Measurements from ENCODE around the gene DGLUCY. TPM values are rescaled to one million over a fixed set of nuclear protein-coding genes. Genes with fewer than 3 reads are reported as not detected.

Gene DGLUCY
- total RNA-seq, 5 donors from 2014 or later (not counting 1 experiment from before 2014, with no cell fraction given), result 69.8 to 144 (median 99.8) TPM

DNA sequence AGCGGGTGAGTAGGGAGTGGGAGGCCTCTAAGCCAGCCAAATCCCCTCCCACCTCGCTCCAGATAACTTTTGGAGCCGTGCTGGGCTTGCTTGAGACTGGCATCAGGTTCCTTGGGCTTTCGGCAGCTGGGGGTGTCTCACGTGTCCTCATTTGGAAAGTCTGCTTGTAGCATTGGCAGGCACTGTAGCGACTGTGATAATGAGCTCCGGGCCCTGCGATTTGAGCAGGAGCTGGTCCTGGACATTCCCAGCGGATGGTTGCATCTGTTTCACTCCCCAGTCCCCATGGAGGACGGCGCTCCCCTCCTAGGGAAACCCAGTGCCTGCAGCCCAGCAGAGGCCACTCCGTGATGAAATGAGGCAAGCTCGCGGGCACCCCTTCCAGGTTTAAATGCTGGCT lies 49.4 kb downstream of the DGLUCY start:
- ChIA-PET CTCF (no interaction called here), POLR2A (no interaction called here)
- Histone ChIP-seq H3K27me3 (replicated peaks in 1 of 2; ENCODE audit: control insufficient read depth in 2 of 2, extremely low read depth in 1 of 2, insufficient read depth in 2 of 2, low read length in 1 of 2) (no peaks in the 10 kb centered on the region), H3K27ac (ENCODE audit: low read length) (no peak overlapping the region), H3K36me3 (ENCODE audit: control insufficient read depth in 2 of 2, extremely low read depth in 1 of 2, insufficient read depth in 1 of 2, low read length in 1 of 2) (peaks cover 13 to 92% of the 10 kb centered on the region in 2 donors), H3K4me1 (ENCODE audit: control insufficient read depth in 1 of 2, extremely low read depth in 1 of 2, insufficient read depth in 2 of 2, low read length in 2 of 2) (no peaks in the 10 kb centered on the region), H3K9me3 (no peaks in the 10 kb centered on the region), H3K4me3 (ENCODE audit: control insufficient read depth in 1 of 2, extremely low read depth in 1 of 2, low read length in 1 of 2) (no peak overlapping the region)
- Mint-ChIP-seq H3K36me3 (peaks cover 49% of the 10 kb centered on the region), H3K4me3 (no peak overlapping the region), H3K27me3 (no peaks in the 10 kb centered on the region), H3K9me3 (no peaks in the 10 kb centered on the region), H3K4me1 (no peaks in the 10 kb centered on the region), H3K27ac (no peak overlapping the region)
- WGBS (ENCODE audit: insufficient coverage), result 91% methylated on average over 13 of the region's 14 CpGs
- no peak for ATAC-seq (replicated peaks in 1 of 4)
- DNase-seq, result no peak

DNA sequence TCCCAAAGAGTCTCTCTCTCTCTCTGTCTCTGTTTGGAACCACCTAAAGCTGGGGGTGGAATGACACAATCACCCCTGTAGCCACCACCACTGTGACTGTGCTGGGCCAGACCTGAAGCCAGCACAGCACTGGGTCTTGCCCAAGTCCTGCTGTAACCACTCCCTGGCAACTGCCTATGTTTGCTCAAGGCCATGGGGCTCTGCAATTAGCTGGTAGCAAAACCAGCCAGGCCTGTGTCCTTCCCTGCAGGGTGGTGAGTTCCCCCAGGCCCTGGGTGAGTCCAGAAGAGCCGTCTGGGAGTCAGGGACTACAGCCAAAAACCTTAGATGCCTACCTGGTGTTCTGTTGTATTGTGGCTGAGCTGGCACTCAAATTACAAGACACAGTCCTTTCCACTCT lies 50.8 kb downstream of the DGLUCY start:
- Histone ChIP-seq H3K9me3 (no peaks in the 10 kb centered on the region), H3K4me3 (ENCODE audit: control insufficient read depth in 1 of 2, extremely low read depth in 1 of 2, low read length in 1 of 2) (no peak overlapping the region), H3K27me3 (replicated peaks in 1 of 2; ENCODE audit: control insufficient read depth in 2 of 2, extremely low read depth in 1 of 2, insufficient read depth in 2 of 2, low read length in 1 of 2) (no peaks in the 10 kb centered on the region), H3K4me1 (ENCODE audit: control insufficient read depth in 1 of 2, extremely low read depth in 1 of 2, insufficient read depth in 2 of 2, low read length in 2 of 2) (no peaks in the 10 kb centered on the region), H3K36me3 (ENCODE audit: control insufficient read depth in 2 of 2, extremely low read depth in 1 of 2, insufficient read depth in 1 of 2, low read length in 1 of 2) (peaks cover 13 to 88% of the 10 kb centered on the region in 2 donors), H3K27ac (ENCODE audit: low read length) (no peak overlapping the region)
- no peak for ATAC-seq (replicated peaks in 1 of 4)
- ChIA-PET CTCF (no interaction called here), POLR2A (no interaction called here)
- Mint-ChIP-seq H3K4me3 (no peak overlapping the region), H3K4me1 (no peaks in the 10 kb centered on the region), H3K27ac (no peak overlapping the region), H3K36me3 (peaks cover 49% of the 10 kb centered on the region), H3K9me3 (no peaks in the 10 kb centered on the region), H3K27me3 (no peaks in the 10 kb centered on the region)
- DNase-seq, result no peak
- WGBS (ENCODE audit: insufficient coverage), result no CpG with 5 or more reads among the region's 1 CpG

DNA sequence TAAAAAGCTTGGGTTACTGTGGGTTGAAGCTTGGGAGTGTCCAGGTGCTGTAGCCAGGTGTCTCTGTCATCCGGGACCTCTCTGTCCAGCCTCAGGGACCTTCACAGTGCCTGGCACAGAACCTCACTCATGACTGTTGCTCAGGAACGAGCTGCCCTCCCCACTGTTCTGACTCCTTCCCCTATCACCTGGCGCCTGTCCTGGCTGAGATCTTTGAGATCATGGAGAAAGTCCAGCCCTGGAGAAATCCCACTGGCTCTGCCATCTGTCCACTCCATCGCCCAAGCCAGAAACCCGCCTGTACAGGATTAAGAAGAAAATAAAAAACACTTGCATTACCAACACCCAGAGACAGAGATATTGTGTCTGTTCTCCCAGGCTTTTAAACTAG lies 53.5 kb downstream of the DGLUCY start:
- H3K9me3 Mint-ChIP-seq, result no peaks in the 10 kb centered on the region
- H3K4me3 ChIP-seq (ENCODE audit: control insufficient read depth in 1 of 2, extremely low read depth in 1 of 2, low read length in 1 of 2), result no peak overlapping the region
- ChIA-PET POLR2A (no interaction called here), CTCF (interaction anchor here (0.6 to 0.8 kb wide), 2 partner anchors 222 to 257 kb away, joined by 3 to 4 read pairs; no protein-coding TSS in a partner anchor)
- H3K4me1 ChIP-seq (ENCODE audit: control insufficient read depth in 1 of 2, extremely low read depth in 1 of 2, insufficient read depth in 2 of 2, low read length in 2 of 2), result no peaks in the 10 kb centered on the region
- DNase-seq, result no peak
- ATAC-seq (replicated peaks in 1 of 4), result peak in 1 of 4 experiments; percentile 12
- 98% methylated on average over 5 of the region's 5 CpGs for WGBS (ENCODE audit: insufficient coverage)
- H3K27me3 ChIP-seq (replicated peaks in 1 of 2; ENCODE audit: control insufficient read depth in 2 of 2, extremely low read depth in 1 of 2, insufficient read depth in 2 of 2, low read length in 1 of 2), result no peaks in the 10 kb centered on the region
- H3K27me3 Mint-ChIP-seq, result no peaks in the 10 kb centered on the region
- no peak overlapping the region for H3K27ac Mint-ChIP-seq
- H3K4me3 Mint-ChIP-seq, result no peak overlapping the region
- no peaks in the 10 kb centered on the region for H3K4me1 Mint-ChIP-seq
- H3K36me3 ChIP-seq (ENCODE audit: control insufficient read depth in 2 of 2, extremely low read depth in 1 of 2, insufficient read depth in 1 of 2, low read length in 1 of 2), result peaks cover 24 to 80% of the 10 kb centered on the region in 2 donors
- no peak overlapping the region for H3K27ac ChIP-seq (ENCODE audit: low read length)
- H3K36me3 Mint-ChIP-seq, result peaks cover 31% of the 10 kb centered on the region
- no peaks in the 10 kb centered on the region for H3K9me3 ChIP-seq

DNA sequence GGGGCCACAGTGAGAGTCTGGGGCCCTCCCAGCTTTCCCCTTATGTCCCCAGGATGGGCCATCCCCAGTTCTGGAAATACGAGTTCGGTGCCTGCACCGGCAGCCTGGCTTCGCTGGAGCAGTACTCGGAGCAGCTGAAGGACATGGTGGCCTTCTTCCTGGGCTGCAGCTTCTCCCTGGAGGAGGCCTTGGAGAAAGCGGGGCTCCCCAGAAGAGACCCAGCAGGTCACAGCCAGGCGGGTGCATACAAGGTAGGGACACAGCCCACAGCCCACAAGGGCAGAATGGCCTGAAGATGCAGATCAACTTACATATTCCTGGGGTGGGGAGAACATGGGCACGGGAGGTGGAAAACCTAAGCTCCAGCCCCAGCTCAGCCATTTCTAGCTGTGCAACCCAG lies 56.1 kb downstream of the DGLUCY start:
- Mint-ChIP-seq H3K4me1 (peaks cover 4 to 7% (median 4%) of the 10 kb centered on the region in 3 donors), H3K9me3 (no peaks in the 10 kb centered on the region), H3K27ac (no peak overlapping the region), H3K36me3 (peaks cover 35% of the 10 kb centered on the region), H3K27me3 (no peaks in the 10 kb centered on the region), H3K4me3 (no peak overlapping the region)
- ChIA-PET POLR2A (no interaction called here), CTCF (interaction anchor here (0.7 to 1.4 kb wide), 2 partner anchors 242 to 267 kb away, joined by 3 to 5 read pairs; no protein-coding TSS in a partner anchor)
- no peaks in the 10 kb centered on the region for H3K9me3 ChIP-seq
- H3K4me3 ChIP-seq (ENCODE audit: control insufficient read depth in 1 of 2, extremely low read depth in 1 of 2, low read length in 1 of 2), result no peak overlapping the region
- no peaks in the 10 kb centered on the region for H3K4me1 ChIP-seq (ENCODE audit: control insufficient read depth in 1 of 2, extremely low read depth in 1 of 2, insufficient read depth in 2 of 2, low read length in 2 of 2)
- H3K27me3 ChIP-seq (replicated peaks in 1 of 2; ENCODE audit: control insufficient read depth in 2 of 2, extremely low read depth in 1 of 2, insufficient read depth in 2 of 2, low read length in 1 of 2), result no peaks in the 10 kb centered on the region
- H3K27ac ChIP-seq (ENCODE audit: low read length), result no peak overlapping the region
- no peak for ATAC-seq (replicated peaks in 1 of 4)
- DNase-seq, result no peak
- peaks cover 24 to 71% of the 10 kb centered on the region in 2 donors for H3K36me3 ChIP-seq (ENCODE audit: control insufficient read depth in 2 of 2, extremely low read depth in 1 of 2, insufficient read depth in 1 of 2, low read length in 1 of 2)
- 100% methylated on average over 6 of the region's 8 CpGs for WGBS (ENCODE audit: insufficient coverage)

DNA sequence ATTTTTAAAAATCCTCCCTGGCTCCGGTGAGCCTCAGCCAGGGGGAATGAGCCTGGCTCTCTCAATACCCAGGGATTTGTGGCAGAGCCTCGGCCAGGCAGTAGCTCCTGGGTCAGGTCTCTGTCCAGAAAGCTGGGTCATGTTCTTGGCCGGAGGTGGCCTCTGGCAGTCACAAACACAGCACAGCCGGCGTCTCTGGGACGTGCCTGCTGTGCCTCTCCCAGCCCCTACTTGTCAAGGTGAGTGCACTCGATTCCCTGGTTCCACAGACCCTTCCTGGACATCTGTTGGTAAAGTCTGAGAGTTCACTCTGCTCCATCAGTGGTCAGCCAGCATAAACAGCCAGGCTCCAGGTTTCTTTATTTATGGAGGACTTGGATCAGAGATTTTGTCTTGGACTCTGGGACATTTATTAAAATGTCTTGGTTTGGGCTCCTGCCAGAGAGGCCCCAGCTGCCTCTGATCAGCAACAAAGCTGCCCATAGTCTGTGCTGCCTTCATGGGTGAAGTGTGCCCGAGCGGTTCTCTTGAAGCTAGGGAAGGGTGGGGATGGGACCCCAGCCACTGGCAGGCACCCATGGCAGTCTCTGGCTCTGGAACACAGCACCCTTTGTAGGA lies 56.7 kb downstream of the DGLUCY start:
- no peak overlapping the region for H3K4me3 Mint-ChIP-seq
- peaks cover 4 to 7% (median 4%) of the 10 kb centered on the region in 3 donors for H3K4me1 Mint-ChIP-seq
- H3K9me3 ChIP-seq, result no peaks in the 10 kb centered on the region
- no peak for DNase-seq
- POLR2A ChIA-PET, result no interaction called here
- CTCF ChIA-PET, result interaction anchor here (1.4 to 1.5 kb wide), 3 partner anchors 268 kb away, joined by 5 to 8 read pairs (median 6); no protein-coding TSS in a partner anchor
- no peaks in the 10 kb centered on the region for H3K9me3 Mint-ChIP-seq
- ATAC-seq (replicated peaks in 1 of 4), result no peak
- peaks cover 37% of the 10 kb centered on the region for H3K36me3 Mint-ChIP-seq
- no peaks in the 10 kb centered on the region for H3K4me1 ChIP-seq (ENCODE audit: control insufficient read depth in 1 of 2, extremely low read depth in 1 of 2, insufficient read depth in 2 of 2, low read length in 2 of 2)
- 99% methylated on average over 8 of the region's 9 CpGs for WGBS (ENCODE audit: insufficient coverage)
- H3K27me3 ChIP-seq (replicated peaks in 1 of 2; ENCODE audit: control insufficient read depth in 2 of 2, extremely low read depth in 1 of 2, insufficient read depth in 2 of 2, low read length in 1 of 2), result no peaks in the 10 kb centered on the region
- peaks cover 27 to 71% of the 10 kb centered on the region in 2 donors for H3K36me3 ChIP-seq (ENCODE audit: control insufficient read depth in 2 of 2, extremely low read depth in 1 of 2, insufficient read depth in 1 of 2, low read length in 1 of 2)
- H3K27ac ChIP-seq (ENCODE audit: low read length), result no peak overlapping the region
- no peak overlapping the region for H3K4me3 ChIP-seq (ENCODE audit: control insufficient read depth in 1 of 2, extremely low read depth in 1 of 2, low read length in 1 of 2)
- no peaks in the 10 kb centered on the region for H3K27me3 Mint-ChIP-seq
- no peak overlapping the region for H3K27ac Mint-ChIP-seq

DNA sequence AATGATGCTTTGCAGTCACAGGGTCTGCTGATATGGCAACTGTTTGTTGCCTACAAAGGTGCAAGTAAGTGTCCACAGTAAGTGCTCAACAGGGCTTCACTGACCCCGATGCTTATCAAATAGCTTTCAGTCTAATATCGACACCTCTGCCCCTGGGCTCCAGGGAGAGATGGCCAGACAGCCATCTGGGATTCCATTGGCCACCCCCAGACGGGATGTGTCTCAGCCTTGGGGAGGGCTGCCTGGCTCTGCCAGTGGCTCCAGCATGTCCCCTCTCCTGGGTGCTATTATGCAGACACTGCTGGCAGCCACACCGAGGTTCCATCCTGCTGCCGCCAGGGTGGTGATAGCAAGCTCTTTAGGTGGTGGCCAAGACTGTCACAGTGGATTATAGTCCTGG lies 57.4 kb downstream of the DGLUCY start:
- H3K9me3 ChIP-seq, result no peaks in the 10 kb centered on the region
- Mint-ChIP-seq H3K27ac (peak overlapping the region; percentile 45 to 61), H3K36me3 (peaks cover 35% of the 10 kb centered on the region), H3K9me3 (no peaks in the 10 kb centered on the region), H3K27me3 (no peaks in the 10 kb centered on the region), H3K4me3 (no peak overlapping the region), H3K4me1 (peaks cover 4 to 7% (median 4%) of the 10 kb centered on the region in 3 donors)
- WGBS (ENCODE audit: insufficient coverage), result 98% methylated on average over 5 of the region's 5 CpGs
- no peak for DNase-seq
- no peak overlapping the region for H3K27ac ChIP-seq (ENCODE audit: low read length)
- POLR2A ChIA-PET, result no interaction called here
- no peak overlapping the region for H3K4me3 ChIP-seq (ENCODE audit: control insufficient read depth in 1 of 2, extremely low read depth in 1 of 2, low read length in 1 of 2)
- H3K27me3 ChIP-seq (replicated peaks in 1 of 2; ENCODE audit: control insufficient read depth in 2 of 2, extremely low read depth in 1 of 2, insufficient read depth in 2 of 2, low read length in 1 of 2), result no peaks in the 10 kb centered on the region
- H3K4me1 ChIP-seq (ENCODE audit: control insufficient read depth in 1 of 2, extremely low read depth in 1 of 2, insufficient read depth in 2 of 2, low read length in 2 of 2), result no peaks in the 10 kb centered on the region
- no peak for ATAC-seq (replicated peaks in 1 of 4)
- peaks cover 27 to 71% of the 10 kb centered on the region in 2 donors for H3K36me3 ChIP-seq (ENCODE audit: control insufficient read depth in 2 of 2, extremely low read depth in 1 of 2, insufficient read depth in 1 of 2, low read length in 1 of 2)
- CTCF ChIA-PET, result interaction anchor here (1.4 to 1.5 kb wide), 2 partner anchors 268 kb away, joined by 6 to 8 read pairs; no protein-coding TSS in a partner anchor

Data from T-cell (primary cell).